Daoy (cell line): ENCODE measurements around the gene ITPK1. TPM values are rescaled to one million over a fixed set of nuclear protein-coding genes. Genes with fewer than 3 reads are reported as not detected.
A peak's percentile ranks its signal among the peaks of the same experiment; 100 is the strongest.

ENCODE experiments used
- DNase-seq: peaks from one replicate; pipeline ENCODE4 v3.0.0-alpha.2; 2015; ENCODE audit warnings: low read depth
- total RNA-seq: library from RNA; depleted of rRNA; stranded (reverse); fragments of >200 nt; shearing (Covaris generic); gene quantifications from 2 replicates; pipeline ENCODE4 v1.2.3, GENCODE V29; 2014

ITPK1 gene
- total RNA-seq, 1 experiment from 2014 or later = 14.2 TPM

DNA sequence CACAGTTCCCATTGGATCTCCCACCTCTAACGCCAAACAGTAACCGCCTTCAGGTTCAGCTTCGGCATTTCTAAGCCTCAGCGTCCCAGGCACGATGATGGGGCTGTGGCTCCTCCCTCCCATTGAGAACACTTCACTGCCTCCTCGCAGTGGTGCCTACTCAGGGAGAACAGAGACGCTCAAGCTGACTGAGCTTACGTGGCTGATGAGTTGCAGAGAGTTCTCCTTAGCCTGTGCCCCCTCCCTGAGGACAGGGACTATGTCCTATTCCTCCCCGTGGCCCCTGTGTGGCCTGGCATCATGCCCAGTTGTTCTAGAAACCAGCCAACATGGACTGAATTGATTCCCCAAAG, 87.0 kb downstream of the ITPK1 start:
- DNase-seq = no peak

DNA sequence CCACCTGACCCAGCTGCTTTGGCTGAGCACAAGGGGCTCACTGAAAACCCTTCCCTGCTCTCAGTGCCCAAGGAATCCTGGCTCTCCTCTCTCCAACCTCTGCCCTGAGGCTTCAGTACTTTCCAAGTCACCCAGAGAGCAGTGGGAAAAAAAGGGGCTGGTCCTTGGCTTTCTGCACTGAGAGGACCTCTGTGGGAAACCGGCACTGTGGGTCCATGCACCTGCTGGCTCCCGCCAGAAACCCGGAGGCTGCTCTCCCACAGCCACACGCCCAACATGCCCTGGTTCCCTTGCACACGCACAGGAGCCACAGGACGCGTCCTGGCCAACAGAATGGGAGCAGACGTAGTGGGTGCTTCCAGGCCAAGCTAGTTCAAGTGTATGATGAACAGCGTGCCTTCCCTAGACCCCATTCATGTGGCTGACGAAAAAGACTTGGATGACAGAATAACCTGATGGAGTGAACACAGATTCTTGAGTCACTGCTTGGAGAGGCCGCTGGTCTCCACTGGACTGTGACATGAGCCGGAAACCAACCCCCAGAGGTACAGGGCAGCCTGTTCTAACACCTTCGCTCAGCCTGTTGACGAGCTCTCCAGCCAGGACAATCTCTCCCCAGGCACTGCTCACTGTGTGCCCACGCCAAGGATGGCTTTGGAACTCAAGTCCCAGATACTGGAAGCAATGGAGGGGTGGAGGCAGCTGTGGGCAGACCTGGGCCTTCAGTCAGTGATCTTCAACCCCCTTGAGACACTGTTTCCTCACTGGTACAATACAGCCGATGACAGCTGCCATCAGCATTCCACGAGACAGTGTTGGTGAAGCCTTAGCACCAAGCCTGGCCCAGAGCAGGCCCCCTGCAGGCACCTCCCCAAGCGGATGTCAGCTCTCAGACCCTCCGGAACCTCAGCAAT, 87.7 kb downstream of the ITPK1 start:
- DNase-seq = no peak

DNA sequence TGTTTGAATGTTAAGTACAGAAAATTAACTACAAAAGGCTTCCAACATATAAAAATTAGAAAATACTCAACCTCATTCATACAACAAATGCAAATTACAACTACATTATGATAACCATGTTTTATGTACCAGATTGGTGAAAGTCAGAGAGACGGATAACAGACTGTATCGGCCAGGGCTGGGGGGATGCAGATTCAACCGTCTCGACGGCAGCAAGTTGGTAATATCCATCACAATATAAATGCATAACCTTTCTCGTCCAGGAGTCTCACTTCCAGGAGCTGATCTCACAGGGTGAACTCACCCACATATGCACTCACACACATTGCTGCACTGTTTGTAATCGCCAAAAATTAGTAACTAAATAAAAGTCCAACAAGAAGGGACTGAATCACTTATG, 89.4 kb downstream of the ITPK1 start:
- no peak for DNase-seq

DNA sequence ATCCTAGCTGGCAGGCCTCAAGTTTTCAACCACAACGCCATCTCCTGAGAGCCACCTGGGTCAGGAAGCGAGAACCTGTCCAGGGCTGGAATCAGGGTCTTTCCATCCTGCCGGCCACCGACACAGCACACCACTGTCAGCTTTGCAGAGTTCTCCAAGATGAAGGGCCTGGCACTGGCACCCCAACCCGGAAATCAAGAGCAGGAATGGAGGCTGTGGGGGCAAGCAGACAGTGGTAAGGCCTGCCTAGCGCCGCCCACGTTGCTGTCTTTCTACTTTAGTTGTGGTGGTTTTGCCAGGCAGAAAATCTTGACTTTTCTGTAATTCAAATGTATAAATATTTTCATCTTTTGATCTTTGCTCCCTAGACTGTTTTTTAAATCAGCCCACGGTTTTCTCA, 90.7 kb downstream of the ITPK1 start:
- no peak for DNase-seq

DNA sequence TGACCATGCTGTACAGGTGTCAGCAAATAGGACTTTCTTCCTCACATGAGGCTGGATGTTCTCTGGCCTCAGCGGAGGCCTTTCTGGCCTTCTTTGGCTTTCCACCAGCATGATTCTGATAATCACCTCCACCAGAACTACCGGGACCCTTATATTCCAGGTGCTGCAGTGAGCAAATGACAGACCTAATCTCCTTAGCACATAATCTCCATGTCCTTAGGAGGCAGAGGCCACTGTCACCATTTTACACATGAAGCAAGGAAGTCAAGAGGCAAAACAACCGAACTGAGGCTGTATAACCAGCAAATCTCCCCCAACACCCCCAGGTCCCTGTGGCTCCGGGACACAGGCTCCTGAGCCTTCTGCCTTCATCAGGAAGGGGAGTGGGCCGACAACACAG, 91.2 kb downstream of the ITPK1 start:
- no peak for DNase-seq

DNA sequence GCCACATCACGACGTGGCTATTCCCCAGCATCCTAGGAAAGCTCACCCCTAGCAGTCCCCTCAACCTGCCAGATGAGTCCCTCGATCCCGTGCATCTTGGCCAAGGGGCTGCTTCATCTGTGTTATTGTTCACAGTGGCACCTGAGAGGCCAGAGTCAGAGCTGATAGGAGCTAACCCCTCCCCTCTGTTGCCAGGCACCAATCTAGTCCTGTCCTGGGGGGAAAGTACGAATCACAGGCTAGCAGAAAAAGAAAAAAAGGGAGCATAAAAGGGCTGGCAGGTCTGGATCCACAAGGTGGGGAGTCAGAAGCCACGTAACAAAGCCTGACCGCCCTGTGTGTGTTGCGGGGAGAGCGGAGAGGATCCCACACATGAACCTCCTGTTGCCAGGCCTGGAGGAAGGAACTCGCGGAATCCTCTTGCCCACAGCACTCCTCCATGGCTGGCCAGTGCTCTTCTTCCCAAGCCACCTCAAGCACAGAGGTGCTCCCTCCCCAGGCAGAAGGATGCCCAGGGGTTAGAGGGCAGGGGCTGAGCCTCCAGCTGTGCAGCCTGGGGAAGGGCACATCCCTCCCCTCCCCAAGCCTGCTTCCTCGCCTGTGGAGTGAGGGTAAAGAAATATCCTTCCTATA, 91.8 kb downstream of the ITPK1 start:
- no peak for DNase-seq

DNA sequence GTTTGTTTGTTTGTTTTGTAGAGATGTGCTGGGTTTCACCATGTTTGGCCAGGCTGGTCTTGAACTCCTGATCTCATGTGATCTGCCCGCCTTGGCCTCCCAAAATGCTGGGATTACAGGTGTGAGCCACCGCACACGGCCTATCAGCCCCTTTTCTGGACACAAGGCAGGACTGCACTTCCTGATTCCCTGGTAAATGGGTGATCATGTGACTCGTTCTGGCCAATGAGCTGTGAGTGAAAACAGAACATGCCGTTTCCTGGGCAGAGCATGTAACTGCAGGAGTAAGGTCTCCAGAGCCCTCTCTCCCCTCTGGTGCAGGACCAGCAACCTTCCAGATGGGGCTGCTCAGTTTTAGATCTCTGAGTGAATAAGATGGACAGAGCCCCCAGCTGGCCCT, 92.7 kb downstream of the ITPK1 start:
- DNase-seq = no peak

DNA sequence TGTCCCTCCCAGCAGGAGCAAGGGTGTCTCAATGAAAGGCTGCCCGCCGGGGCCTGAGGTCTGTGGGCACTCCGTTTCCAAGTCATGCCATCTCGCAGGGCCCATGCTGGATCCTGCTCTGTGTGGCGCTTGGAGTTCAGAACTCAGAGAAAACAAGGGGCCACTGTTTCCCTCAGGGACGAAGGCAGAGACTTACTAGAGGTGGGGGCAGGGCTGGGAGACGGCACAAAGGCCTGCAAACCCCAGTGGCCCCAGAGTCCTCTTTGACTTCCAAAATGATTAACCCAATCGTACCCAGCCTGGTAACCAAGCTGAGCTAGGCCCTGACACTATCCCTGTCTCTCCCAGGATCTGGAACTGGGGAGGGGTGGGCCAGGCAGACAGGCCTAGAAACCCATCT, 95.8 kb downstream of the ITPK1 start:
- no peak for DNase-seq

DNA sequence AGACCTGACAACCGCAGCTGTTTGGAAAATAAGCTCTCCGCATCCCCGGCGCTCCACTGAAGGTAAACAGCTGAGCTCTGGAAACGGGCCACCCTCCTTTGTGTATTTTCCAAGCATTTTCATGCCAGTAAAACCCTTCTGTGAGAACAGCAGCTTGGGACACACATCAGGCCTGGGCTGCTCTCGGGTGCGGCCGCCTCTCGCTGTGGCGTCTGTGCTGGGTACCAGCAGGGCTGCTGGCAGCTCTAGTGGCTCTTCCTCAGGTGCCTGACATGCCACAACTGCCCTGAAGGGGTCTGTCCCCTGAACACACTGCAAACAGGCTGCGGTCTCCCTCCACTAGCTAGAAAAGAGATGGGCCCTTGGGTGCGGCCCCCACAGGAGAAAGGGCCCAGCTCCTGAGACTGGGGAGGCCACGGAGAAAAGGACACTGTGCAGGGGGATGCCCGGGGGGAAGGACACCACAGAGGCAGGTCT, 96.3 kb downstream of the ITPK1 start:
- no peak for DNase-seq

DNA sequence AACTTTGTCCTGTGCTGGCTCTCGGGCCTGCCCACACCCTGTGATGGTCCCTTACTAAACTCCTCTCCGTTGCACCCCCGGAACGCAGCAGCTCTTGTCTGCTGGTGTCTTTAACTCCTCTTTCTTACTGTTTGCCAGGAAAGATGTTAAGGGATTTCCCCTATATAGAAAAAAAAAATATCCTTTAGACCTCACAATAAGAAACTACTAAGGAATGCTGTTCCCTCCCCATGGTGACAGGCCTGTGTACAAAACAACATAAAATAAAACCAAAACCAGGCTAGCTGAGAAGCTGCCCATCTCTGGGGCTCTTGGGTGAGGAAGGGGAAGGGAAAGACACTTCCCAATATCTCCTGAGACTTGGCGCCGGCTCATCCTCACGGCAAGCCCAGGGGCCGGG, 97.4 kb downstream of the ITPK1 start:
- no peak for DNase-seq

DNA sequence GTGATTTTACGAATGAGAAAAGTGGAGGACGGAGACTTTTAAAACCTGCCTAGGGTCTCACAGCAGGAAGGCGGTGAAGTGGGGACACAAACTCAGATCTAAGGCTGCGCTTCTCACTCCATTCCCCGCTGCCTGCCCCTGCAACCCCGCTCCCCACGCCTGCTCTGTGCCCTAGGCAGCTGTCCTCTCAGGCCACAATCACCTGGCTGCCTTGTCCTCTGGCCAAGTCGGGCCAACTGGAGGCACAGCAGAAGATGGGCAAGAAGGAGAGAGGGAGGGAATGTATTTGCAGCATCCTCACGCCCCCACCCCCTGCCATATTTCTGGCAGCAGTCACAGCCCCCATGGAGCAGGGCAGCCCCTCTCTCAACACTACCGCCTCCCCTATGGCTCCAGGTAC, 97.8 kb downstream of the ITPK1 start:
- no peak for DNase-seq

DNA sequence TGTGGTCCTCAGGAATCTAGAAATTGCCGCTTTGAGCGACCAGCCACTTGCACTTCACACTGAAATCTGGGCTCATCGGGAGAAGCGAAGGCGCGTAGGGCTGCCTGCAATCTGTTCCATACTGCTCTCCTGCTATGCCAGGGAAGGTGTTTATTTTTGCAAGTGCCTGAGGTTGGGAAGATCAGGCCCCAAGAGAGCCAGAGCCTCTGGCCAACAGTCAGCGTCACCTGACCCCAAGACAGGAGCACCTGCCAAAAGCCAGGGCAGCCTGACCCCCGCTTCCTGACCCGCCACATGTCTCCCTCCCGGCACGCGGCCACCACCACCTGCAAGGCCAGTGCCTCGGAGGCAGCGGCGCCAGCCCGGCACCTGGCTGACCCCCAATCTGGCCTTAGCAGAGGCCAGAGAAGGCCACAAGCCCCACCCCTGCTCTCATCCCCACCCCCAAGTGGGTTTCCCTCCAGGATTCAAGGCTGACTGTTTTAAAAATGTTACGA, 98.4 kb downstream of the ITPK1 start:
- DNase-seq = no peak

DNA sequence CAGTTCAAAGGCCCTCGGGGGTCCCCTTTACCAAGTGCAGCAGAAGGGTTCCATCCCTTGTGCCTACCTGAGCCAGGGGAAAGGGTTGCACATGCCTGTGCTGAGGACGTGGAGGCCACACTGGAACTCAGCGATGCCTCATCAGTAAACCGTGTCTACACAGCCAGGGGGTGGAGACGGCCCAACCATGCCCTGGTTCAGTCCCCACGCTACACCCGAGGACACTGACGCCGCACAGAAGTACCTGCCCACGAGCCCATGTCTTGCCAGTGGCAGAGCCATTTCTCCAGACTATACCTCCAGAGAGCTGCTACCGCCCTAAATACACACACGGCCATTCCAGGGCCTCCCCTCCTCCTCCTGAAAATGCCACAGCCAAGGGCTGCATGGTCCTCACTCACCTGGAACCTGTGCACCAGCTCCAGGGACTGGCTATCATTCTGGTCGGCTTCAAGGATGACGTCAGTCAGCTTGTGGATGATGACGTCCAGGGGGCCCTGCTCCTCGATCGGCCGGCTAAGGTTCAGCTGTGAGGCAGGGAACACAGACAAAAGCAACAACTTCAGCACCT, 99.4 kb downstream of the ITPK1 start:
- DNase-seq = no peak

DNA sequence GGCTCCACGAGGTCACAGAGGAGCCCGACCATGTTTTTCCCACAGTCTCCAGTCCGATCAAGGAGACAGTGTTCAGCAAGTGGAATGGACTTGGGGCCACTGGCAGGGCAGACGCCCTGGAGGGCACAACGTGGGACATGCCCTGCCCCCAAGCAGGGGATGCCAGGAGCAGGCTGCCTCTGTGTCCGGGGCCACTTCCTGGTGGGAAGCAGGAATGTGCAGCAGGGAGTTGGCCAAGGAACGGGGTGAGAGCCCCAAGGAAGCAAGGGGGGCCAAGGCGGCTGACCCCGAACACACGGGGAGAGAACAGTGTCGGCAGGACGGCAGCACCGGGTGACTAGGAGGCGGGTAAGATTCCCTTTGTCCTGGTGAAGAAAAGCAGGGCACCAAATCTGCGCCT, 100.2 kb downstream of the ITPK1 start:
- no peak for DNase-seq

DNA sequence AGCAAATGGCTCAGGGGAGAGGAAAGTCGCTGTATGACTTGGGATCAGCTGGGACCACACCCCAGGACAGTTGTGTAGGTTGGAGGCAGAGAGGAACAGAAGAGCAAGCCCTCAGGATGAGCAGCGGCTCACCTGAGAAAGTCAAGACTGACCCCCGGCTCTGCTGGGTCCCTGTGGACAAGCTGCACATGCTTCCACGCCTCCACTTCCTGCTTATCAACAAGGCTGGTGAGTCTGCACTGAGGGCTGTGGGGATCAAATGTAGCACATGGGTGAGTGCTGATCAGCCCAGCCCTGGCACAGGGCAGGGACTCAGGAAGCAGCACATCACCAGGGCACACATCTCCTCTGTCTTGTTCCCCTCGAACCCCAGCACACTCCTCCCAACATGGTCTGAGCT, 100.7 kb downstream of the ITPK1 start:
- DNase-seq = no peak

DNA sequence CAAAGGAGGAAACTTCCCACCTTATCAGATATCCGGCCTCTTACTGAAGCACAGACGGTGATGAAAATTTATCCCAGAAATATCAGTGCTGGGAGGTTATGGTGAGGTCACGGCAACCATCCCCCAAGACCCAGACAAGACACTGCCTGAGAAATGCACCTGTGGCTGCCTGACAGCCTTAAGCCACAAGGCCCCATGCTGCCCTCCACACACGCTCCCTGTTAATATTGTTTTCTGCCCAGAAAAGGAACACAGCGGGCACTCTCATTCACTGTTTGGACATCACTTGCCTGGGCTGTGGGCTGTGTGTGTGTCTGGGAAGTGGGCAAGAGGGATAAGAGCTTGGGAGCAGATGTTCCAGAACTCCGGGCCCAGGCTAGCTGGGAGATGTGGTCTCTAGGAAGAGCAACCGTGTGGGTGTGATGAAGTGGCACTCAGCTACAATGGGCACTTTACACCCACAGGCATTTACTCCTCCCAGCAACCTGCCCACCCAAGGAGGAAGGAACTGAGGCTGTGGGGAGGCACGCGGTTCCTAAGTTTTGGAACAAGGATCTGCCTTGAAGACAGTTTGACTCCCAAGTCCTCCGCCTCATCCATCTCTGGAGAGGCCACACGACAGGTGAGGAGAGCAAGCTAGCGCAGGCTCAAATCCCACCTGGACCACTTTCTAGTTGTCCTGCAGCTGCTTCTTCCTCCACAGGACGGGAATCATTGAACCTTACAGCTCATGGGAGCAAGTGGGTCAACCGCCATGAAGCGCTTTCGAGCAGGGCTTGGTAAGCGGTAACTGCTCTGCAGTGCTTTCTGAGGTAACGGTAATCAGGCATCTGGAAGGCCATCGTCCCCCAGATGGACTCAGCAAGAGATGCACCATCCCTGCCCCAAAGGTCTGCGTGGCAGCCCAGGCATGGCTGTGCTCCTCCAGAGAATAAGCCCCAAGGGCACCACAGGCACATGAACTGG, 101.4 kb downstream of the ITPK1 start:
- no peak for DNase-seq

DNA sequence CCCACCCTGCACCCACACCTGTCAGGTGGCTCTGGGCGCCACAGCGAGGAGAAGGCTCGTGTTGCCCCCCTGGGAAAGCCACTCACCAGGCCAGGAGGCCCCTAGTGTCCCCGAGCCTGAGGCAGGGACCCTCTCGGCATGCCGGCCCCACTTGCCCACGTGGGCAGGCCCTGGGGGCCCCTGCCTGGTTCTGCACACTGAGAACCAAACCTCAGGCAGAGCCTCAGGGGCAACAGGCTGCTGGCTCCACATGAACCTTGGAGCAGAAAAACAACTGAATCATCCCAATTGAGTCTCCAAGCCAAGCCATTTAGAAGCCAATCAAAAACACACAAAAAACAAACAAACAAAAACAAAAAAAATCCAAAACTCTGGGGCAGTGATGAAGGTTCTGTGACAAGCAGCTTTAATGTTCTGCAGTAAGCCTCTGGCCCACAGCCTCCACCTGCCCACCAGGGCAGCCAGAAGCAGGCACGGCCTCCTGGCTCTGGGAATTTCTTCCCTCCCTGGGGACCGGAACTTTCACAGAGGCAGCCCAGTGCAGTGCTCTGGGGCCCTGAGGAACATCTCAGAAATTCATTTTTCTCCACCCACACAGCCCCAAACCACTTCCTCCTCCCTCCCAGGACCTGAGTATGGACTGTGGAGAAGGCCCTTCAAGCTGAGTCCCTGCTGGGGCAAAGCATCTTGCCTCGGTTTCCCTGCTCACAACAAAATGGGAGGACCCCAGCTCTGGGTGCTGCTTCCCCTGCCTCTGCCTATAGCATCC, 102.6 kb downstream of the ITPK1 start:
- peak; percentile 76 for DNase-seq

DNA sequence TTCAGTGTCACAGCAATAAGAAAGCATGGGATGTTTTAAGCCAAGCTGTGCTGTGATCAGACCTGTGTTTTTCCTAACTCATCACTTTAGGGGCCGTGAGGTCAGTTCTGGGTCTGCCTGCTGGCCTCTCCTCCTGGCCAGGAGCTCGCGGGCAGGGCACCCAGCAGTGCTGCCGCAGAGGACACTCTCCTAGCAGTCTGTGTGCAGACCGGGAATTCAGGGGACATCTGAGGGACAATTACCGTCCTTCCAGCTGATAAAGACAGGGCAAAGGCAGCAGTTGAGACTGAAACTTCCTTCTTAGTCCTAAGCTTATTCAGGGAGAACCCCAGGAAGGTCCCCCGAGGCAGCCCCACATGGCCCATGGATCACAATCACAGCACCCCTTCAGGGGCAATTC, 103.2 kb downstream of the ITPK1 start:
- no peak for DNase-seq

DNA sequence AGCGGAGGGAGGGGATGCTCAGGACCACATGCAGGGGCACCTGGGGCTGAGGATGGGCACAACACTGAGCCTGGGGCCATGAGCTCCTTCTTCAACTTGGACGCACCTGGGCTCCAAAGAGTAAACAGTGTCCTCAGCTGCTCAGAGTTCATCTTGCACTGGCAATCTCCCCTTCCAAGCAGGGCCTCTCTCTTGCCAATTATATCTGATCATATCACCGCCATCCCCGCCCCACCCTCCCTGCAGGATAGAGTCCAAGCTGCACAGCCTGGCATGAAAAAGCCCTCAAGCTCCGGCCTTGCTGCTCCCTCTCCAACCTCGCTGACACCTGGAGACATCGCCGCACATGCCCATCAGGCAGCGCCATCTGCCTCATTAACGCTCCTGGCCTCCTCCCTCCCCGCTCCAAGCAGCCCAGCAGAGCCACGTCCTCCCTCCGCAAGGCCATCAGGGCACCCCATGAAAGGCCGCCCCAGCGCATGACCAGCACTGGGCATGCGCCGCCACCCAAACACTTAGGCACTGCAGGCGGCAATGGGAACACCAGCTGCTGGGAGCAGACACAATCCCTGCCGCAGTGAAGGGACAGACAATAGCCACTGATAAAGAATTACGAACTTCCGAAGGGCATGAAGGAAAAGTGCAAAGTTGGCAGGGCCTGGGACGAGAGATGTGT, 103.9 kb downstream of the ITPK1 start:
- no peak for DNase-seq

DNA sequence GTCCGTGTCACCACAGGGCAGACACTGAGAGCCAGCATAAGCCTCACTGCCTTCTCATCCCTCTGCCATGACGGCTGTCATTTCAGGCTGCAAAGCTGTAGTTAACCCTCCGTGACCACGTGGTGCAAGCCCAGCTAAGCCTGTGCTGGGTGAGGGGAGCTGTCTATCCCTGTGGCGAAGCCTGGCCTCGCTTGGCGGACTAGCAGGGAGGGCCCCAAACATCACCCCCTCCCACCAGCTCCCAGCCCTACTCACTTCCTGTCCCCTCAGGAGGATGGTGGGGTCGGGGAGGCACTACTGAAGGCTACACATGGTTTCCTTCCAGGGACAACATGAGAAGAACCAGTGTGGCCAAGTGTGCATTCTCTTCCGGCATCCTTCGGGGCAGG, 104.6 kb downstream of the ITPK1 start:
- DNase-seq = no peak
